NT2/D1 (cell line): ENCODE measurements around the gene RALBP1.

ENCODE experiments used
- YY1 ChIP-seq: IDR thresholded peaks from 2 replicates; pipeline ENCODE4 v1.6.1; 2011; ENCODE audit not compliant: insufficient read length, insufficient read depth
- ZNF274 ChIP-seq: IDR thresholded peaks from 2 replicates; pipeline ENCODE4 v1.6.1; 2011; ENCODE audit warnings: mild to moderate bottlenecking, low read depth, low read length

GRCh38 chr18:9466846-9467245 lies 8.5 kb upstream of the RALBP1 start:
- TF ChIP-seq ZNF274 (no peak), YY1 (no peak)
